Peyer's patch (tissue), 4 donors: ENCODE results near the gene IDS. TPM values are rescaled to one million over a fixed set of nuclear protein-coding genes. Genes with fewer than 3 reads are reported as not detected.
A peak's percentile ranks its signal among the peaks of the same experiment; 100 is the strongest.
"Not testable (repeated sequence)": the region's sequence is repeated elsewhere in the genome, so short reads cannot be mapped to it uniquely, and the experiment has no call there.

ENCODE experiments used
- DNase-seq, 3 donors: peaks; one replicate each; pipeline ENCODE4 v3.0.0-alpha.2; 2017 to 2019
- H3K27ac ChIP-seq, 4 donors: fragments of 200-600 bp; sonication (generic); one replicate each; pipeline ENCODE4 v1.5.1; 2016 to 2019
- H3K27me3 ChIP-seq, 2 donors: fragments of 200-600 bp; sonication (generic); one replicate each; pipeline ENCODE4 v1.5.1; 2019
- H3K36me3 ChIP-seq, 3 donors: fragments of 200-600 bp; sonication (generic); one replicate each; pipeline ENCODE4 v1.5.1; 2016 to 2019
- H3K4me1 ChIP-seq, 4 donors: fragments of 200-600 bp; sonication (generic); one replicate each; pipeline ENCODE4 v1.5.1; 2016 to 2019
- H3K4me3 ChIP-seq, 4 donors: fragments of 200-600 bp; sonication (generic); 1 replicate in 3 of 4; 2 replicates in 1 of 4; pipeline ENCODE4 v1.5.1; 2016 to 2019; ENCODE audit warnings: mild to moderate bottlenecking in 1 of 4
- H3K9me3 ChIP-seq, 4 donors: fragments of 200-600 bp; sonication (generic); one replicate each; pipeline ENCODE4 v1.5.1; 2016 to 2019; ENCODE audit warnings: mild to moderate bottlenecking in 1 of 4
- CTCF ChIP-seq, 6 experiments: fragments of 450-650 bp in 4 of 6; fragments of 200-600 bp in 2 of 6; sonication (generic) in 1 of 6; IDR thresholded peaks; one replicate each; pipeline ENCODE4 v1.5.1; 2017 to 2019; ENCODE audit warnings: antibody characterized with exemption in 6 of 6, mild to moderate bottlenecking in 3 of 6, moderate library complexity in 1 of 6
- POLR2A ChIP-seq, 2 donors: fragments of 450-650 bp; IDR thresholded peaks; one replicate each; pipeline ENCODE4 v1.5.1; 2017; ENCODE audit warnings: antibody characterized with exemption in 2 of 2, mild to moderate bottlenecking in 2 of 2, moderate library complexity in 2 of 2
- total RNA-seq, 4 donors: library from RNA; depleted of rRNA; stranded (reverse); fragments of >200 nt; gene quantifications; one replicate each; pipeline ENCODE4 v1.1.0, GENCODE V29; 2016

The IDS gene
- total RNA-seq, 4 donors from 2014 or later, result 51.2 to 61.9 (median 53.6) TPM

GRCh38 chrX:149493567-149494562, 11.2 kb downstream of the IDS start:
- peak in 1 of 3 donors; percentile 49 for DNase-seq
- no peak overlapping the region for H3K27ac ChIP-seq
- H3K4me1 ChIP-seq, result peaks cover 0 to 3% (median 0%) of the 10 kb centered on the region in 4 donors
- peaks cover 0 to 65% (median 0%) of the 10 kb centered on the region in 3 donors for H3K36me3 ChIP-seq
- H3K4me3 ChIP-seq, result no peak overlapping the region
- no peak for TF ChIP-seq POLR2A (IDR thresholded peaks at IDR 0.05)
- no peak for TF ChIP-seq CTCF (IDR thresholded peaks at IDR 0.05)
- H3K9me3 ChIP-seq, result no peaks in the 10 kb centered on the region
- no peaks in the 10 kb centered on the region for H3K27me3 ChIP-seq

- H3K27ac ChIP-seq, result peak overlapping the region in 1 of 4 donors; percentile 26
These were observed 13.3 kb downstream of the IDS start for GRCh38 chrX:149491812-149492211.

GRCh38 chrX:149490100-149490499, 15.0 kb downstream of the IDS start:
- H3K4me1 ChIP-seq, result peaks cover 0 to 3% (median 0%) of the 10 kb centered on the region in 4 donors
- H3K9me3 ChIP-seq, result no peaks in the 10 kb centered on the region
- no peak for DNase-seq
- H3K36me3 ChIP-seq, result peaks cover 0 to 54% (median 0%) of the 10 kb centered on the region in 3 donors
- no peak overlapping the region for H3K4me3 ChIP-seq
- no peak overlapping the region for H3K27ac ChIP-seq
- no peaks in the 10 kb centered on the region for H3K27me3 ChIP-seq
- TF ChIP-seq CTCF (IDR thresholded peaks at IDR 0.05) (no peak), POLR2A (IDR thresholded peaks at IDR 0.05) (no peak)

More at GRCh38 chrX:149491812-149492211, 13.3 kb downstream of the IDS start:
- Histone ChIP-seq H3K4me1 (peaks cover 0 to 3% (median 0%) of the 10 kb centered on the region in 4 donors), H3K4me3 (no peak overlapping the region), H3K36me3 (peaks cover 0 to 58% (median 0%) of the 10 kb centered on the region in 3 donors), H3K9me3 (no peaks in the 10 kb centered on the region), H3K27me3 (no peaks in the 10 kb centered on the region)
- peak in 1 of 3 donors; percentile 54 for DNase-seq
- TF ChIP-seq POLR2A (IDR thresholded peaks at IDR 0.05) (no peak), CTCF (IDR thresholded peaks at IDR 0.05) (no peak)

GRCh38 chrX:149488411-149489052, 16.6 kb downstream of the IDS start:
- not testable (repeated sequence) for H3K4me1 ChIP-seq, DNase-seq, H3K27ac ChIP-seq, H3K27me3 ChIP-seq, H3K4me3 ChIP-seq, H3K9me3 ChIP-seq
- H3K36me3 ChIP-seq, result peaks cover 0 to 42% (median 0%) of the 10 kb centered on the region in 3 donors

DNA sequence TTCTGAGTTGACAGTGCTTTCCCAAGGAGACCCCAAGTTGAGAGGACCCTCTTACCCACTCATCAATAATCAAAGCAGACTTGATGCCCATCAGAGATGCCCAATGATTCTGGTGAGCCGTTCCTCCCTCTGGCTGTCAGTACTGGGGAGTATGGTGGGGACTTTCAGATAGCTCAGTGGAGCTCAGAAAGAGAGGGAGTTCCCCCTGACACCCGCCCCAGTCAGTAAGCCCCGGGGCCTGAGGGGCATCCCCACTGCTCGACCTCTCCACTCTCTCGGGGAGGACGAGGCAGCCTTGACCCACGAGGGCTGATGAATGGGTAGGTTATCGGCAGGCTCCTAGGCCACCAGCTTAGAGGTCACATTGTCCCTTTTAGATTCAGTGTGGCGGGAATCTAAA, 17.1 kb downstream of the IDS start:
- H3K36me3 ChIP-seq, result peaks cover 0 to 42% (median 0%) of the 10 kb centered on the region in 3 donors

GRCh38 chrX:149487292-149487691, 17.8 kb downstream of the IDS start:
- Histone ChIP-seq H3K27ac (no peak overlapping the region), H3K36me3 (peaks cover 0 to 48% (median 0%) of the 10 kb centered on the region in 3 donors), H3K4me1 (no peaks in the 10 kb centered on the region), H3K9me3 (no peaks in the 10 kb centered on the region), H3K4me3 (no peak overlapping the region), H3K27me3 (no peaks in the 10 kb centered on the region)
- TF ChIP-seq POLR2A (IDR thresholded peaks at IDR 0.05), result no peak
- peak in 1 of 6 experiments; percentile 5 for TF ChIP-seq CTCF (IDR thresholded peaks at IDR 0.05)
- DNase-seq, result no peak

More for the DNA sequence above, 17.1 kb downstream of the IDS start:
- H3K27me3 ChIP-seq, H3K9me3 ChIP-seq, DNase-seq, H3K4me3 ChIP-seq, H3K27ac ChIP-seq, H3K4me1 ChIP-seq: not testable (repeated sequence)
